ENCODE measurements around the gene BMP8A.
"Not testable (repeated sequence)": the region's sequence is repeated elsewhere in the genome, so short reads cannot be mapped to it uniquely, and the experiment has no call there.

The BMP8A gene

GRCh38 chr1:39483276-39483675 lies 8.2 kb upstream of the BMP8A start:
- no peak for DNase-seq (ENCODE audit: low read depth)

- no peak for DNase-seq (ENCODE audit: low read depth)
Observed at GRCh38 chr1:39484564-39484963, 6.9 kb upstream of the BMP8A start.

- DNase-seq (ENCODE audit: low read depth): no peak
Observed at GRCh38 chr1:39485046-39485803, 6.2 kb upstream of the BMP8A start.

GRCh38 chr1:39488012-39488545 lies 3.4 kb upstream of the BMP8A start:
- no peak for DNase-seq (ENCODE audit: low read depth)

GRCh38 chr1:39488793-39489566 lies 2.5 kb upstream of the BMP8A start:
- no peak for DNase-seq (ENCODE audit: low read depth)

GRCh38 chr1:39489567-39490239 lies 1.7 kb upstream of the BMP8A start:
- DNase-seq (ENCODE audit: low read depth): no peak

- DNase-seq (ENCODE audit: low read depth): no peak
Observed at GRCh38 chr1:39490596-39491145, 765 bp upstream of the BMP8A start.

GRCh38 chr1:39492118-39493042 lies 944 bp downstream of the BMP8A start:
- not testable (repeated sequence) for DNase-seq (ENCODE audit: low read depth)

GRCh38 chr1:39493043-39493810 lies 1.8 kb downstream of the BMP8A start:
- not testable (repeated sequence) for DNase-seq (ENCODE audit: low read depth)

- no peak for DNase-seq (ENCODE audit: low read depth)
Observed at GRCh38 chr1:39494671-39495410, 3.4 kb downstream of the BMP8A start.

- not testable (repeated sequence) for DNase-seq (ENCODE audit: low read depth)
Observed at GRCh38 chr1:39496520-39496919, 5.1 kb downstream of the BMP8A start.

GRCh38 chr1:39497585-39497984 lies 6.1 kb downstream of the BMP8A start:
- DNase-seq (ENCODE audit: low read depth): no peak

GRCh38 chr1:39498096-39498710 lies 6.8 kb downstream of the BMP8A start:
- not testable (repeated sequence) for DNase-seq (ENCODE audit: low read depth)

GRCh38 chr1:39498821-39499220 lies 7.4 kb downstream of the BMP8A start:
- not testable (repeated sequence) for DNase-seq (ENCODE audit: low read depth)

- no peak for DNase-seq (ENCODE audit: low read depth)
Observed at GRCh38 chr1:39499668-39500067, 8.2 kb downstream of the BMP8A start.

GRCh38 chr1:39500862-39501389 lies 9.5 kb downstream of the BMP8A start:
- no peak for DNase-seq (ENCODE audit: low read depth)

- DNase-seq (ENCODE audit: low read depth): no peak
Observed at GRCh38 chr1:39501666-39502065, 10.2 kb downstream of the BMP8A start.

- DNase-seq (ENCODE audit: low read depth): not testable (repeated sequence)
Observed at GRCh38 chr1:39504436-39504835, 13.0 kb downstream of the BMP8A start.

- DNase-seq (ENCODE audit: low read depth): no peak
Observed at GRCh38 chr1:39505289-39505688, 13.9 kb downstream of the BMP8A start.

Data from stimulated activated CD8-positive, alpha-beta memory T cell treated with anti-CD3 and anti-CD28 coated beads, Interleukin-12 subunit alpha, Interleukin-12 subunit beta, amount 100 ng/mL, for 1 hour (primary cell).